T-cell (primary cell): ENCODE data around the gene PDXK. TPM values are rescaled to one million over a fixed set of nuclear protein-coding genes. Genes with fewer than 3 reads are reported as not detected.
"Not testable (repeated sequence)": the region's sequence is repeated elsewhere in the genome, so short reads cannot be mapped to it uniquely, and the experiment has no call there.

Experiments
- ATAC-seq, 4 experiments: fragments of 200-7000 bp in 3 of 4; fragments of 150-1000 bp in 1 of 4; cut with Tn5 transposase; replicated peaks in 1 of 4; 1 replicate in 3 of 4; 2 replicates in 1 of 4; pipeline ENCODE4 v1.10.0; 2021; ENCODE audit warnings: moderate library complexity in 3 of 4, mild to moderate bottlenecking in 2 of 4, moderate number of reproducible peaks in 1 of 4
- CTCF ChIA-PET, 2 donors: fragments of 300-600 bp; sonication (Branson Sonifier 250); formaldehyde crosslinking; loops; one replicate each; lab custom pipeline; 2022; ENCODE audit warnings: antibody characterized with exemption in 2 of 2; lab: Charles Lee
- POLR2A ChIA-PET, 2 donors: fragments of 300-600 bp; sonication (Branson Sonifier 250); formaldehyde crosslinking; loops; one replicate each; lab custom pipeline; 2022; ENCODE audit warnings: antibody characterized with exemption in 2 of 2; lab: Charles Lee
- DNase-seq, 35 experiments: peaks; one replicate each; pipeline versions ENCODE4 v3.0.0 to v3.0.0-alpha.2; 2013 to 2023
- H3K27ac ChIP-seq: one replicate; pipeline ENCODE4 v1.5.1; 2013; ENCODE audit warnings: low read length
- H3K27me3 ChIP-seq, 2 experiments: replicated peaks in 1 of 2; 1 replicate in 1 of 2; 2 replicates in 1 of 2; pipeline versions ENCODE4 v1.6.1 to v1.7.0; 2013; ENCODE audit warnings: low read length in 1 of 2, mixed read lengths in 1 of 2; ENCODE audit not compliant: control insufficient read depth in 2 of 2, insufficient read depth in 2 of 2; ENCODE audit errors: extremely low read depth in 1 of 2
- H3K36me3 ChIP-seq, 2 donors: 1 replicate in 1 of 2; 2 replicates in 1 of 2; pipeline versions ENCODE4 v1.6.1 to v1.7.0; 2013; ENCODE audit warnings: low read length in 1 of 2; ENCODE audit not compliant: control insufficient read depth in 2 of 2, insufficient read depth in 1 of 2; ENCODE audit errors: extremely low read depth in 1 of 2
- H3K4me1 ChIP-seq, 2 experiments: 1 replicate in 1 of 2; 2 replicates in 1 of 2; pipeline versions ENCODE4 v1.6.1 to v1.7.0; 2013; ENCODE audit warnings: low read length in 2 of 2, mixed read lengths in 1 of 2; ENCODE audit not compliant: insufficient read depth in 2 of 2, control insufficient read depth in 1 of 2; ENCODE audit errors: extremely low read depth in 1 of 2
- H3K4me3 ChIP-seq, 2 donors: 1 replicate in 1 of 2; 2 replicates in 1 of 2; pipeline versions ENCODE4 v1.5.1 to v1.7.0; 2013; ENCODE audit warnings: mild to moderate bottlenecking in 2 of 2, low read length in 1 of 2, moderate library complexity in 1 of 2; ENCODE audit not compliant: control insufficient read depth in 1 of 2; ENCODE audit errors: extremely low read depth in 1 of 2
- H3K9me3 ChIP-seq: 2 replicates; pipeline ENCODE4 v1.7.0; 2013
- H3K27ac Mint-ChIP-seq, 2 donors: one replicate each; pipeline ENCODE4 v1.8.0; 2020 to 2021; ENCODE audit warnings: mild to moderate bottlenecking in 2 of 2, mixed read lengths in 2 of 2
- H3K27me3 Mint-ChIP-seq, 2 donors: one replicate each; pipeline ENCODE4 v1.8.0; 2021 to 2022; ENCODE audit warnings: mixed read lengths in 2 of 2
- H3K36me3 Mint-ChIP-seq: one replicate; pipeline ENCODE4 v1.8.0; 2021; ENCODE audit warnings: mixed read lengths
- H3K4me1 Mint-ChIP-seq, 3 donors: one replicate each; pipeline ENCODE4 v1.8.0; 2020 to 2022; ENCODE audit warnings: mixed read lengths in 3 of 3, mild to moderate bottlenecking in 1 of 3
- H3K4me3 Mint-ChIP-seq, 3 donors: one replicate each; pipeline ENCODE4 v1.8.0; 2020 to 2022; ENCODE audit warnings: mild to moderate bottlenecking in 3 of 3, mixed read lengths in 3 of 3, moderate library complexity in 3 of 3
- H3K9me3 Mint-ChIP-seq, 3 donors: one replicate each; pipeline ENCODE4 v1.8.0; 2020 to 2022; ENCODE audit warnings: mixed read lengths in 3 of 3
- WGBS: methylation state at CpG from one replicate; pipeline ENCODE4 v1.1.5; 2013; ENCODE audit warnings: missing lambda C conversion rate; ENCODE audit not compliant: insufficient coverage; 5-methylcytosine and 5-hydroxymethylcytosine counted together
- total RNA-seq, 35 experiments: library from RNA in 6 of 35; stranded (reverse) in 6 of 35; fragments of 120-200 nt in 1 of 35; gene quantifications; one replicate each; pipeline versions ENCODE4 v1.2.1 to v1.2.4 and lab custom pipeline; 2013 to 2026

PDXK gene
- total RNA-seq, 5 donors from 2014 or later (not counting 1 experiment from before 2014, with no cell fraction given): 70.8 to 100 (median 80.2) TPM

DNA sequence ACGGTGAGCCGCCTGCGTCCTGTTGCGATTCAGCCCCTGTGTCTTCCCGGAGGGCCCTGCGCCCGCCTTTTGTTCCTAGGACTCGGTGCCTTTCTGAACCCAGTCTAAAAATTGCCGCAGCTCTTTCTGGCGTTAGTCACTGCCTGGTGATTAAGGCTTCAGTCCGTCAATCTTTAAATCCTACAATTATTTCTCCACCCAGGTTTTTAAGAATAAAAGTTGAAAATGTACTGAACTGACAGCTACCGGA, 16.2 kb upstream of the PDXK start:
- ATAC-seq: no peak
- Mint-ChIP-seq H3K4me1 (peaks cover 8 to 13% (median 10%) of the 10 kb centered on the region in 3 donors), H3K27ac (no peak overlapping the region), H3K9me3 (peaks cover 0 to 2% (median 2%) of the 10 kb centered on the region in 3 donors), H3K27me3 (peaks cover 0 to 4% of the 10 kb centered on the region in 2 donors), H3K36me3 (peaks cover 8% of the 10 kb centered on the region), H3K4me3 (peak overlapping the region; percentile 55 to 61 (median 58))
- CTCF ChIA-PET: no interaction called here
- 56% methylated on average over 9 of the region's 12 CpGs for WGBS
- Histone ChIP-seq H3K36me3 (no peaks in the 10 kb centered on the region), H3K27ac (no peak overlapping the region), H3K4me1 (peaks cover 0 to 32% of the 10 kb centered on the region in 2 experiments), H3K4me3 (no peak overlapping the region), H3K27me3 (peaks cover 0 to 28% of the 10 kb centered on the region in 2 experiments), H3K9me3 (no peaks in the 10 kb centered on the region)
- no peak for DNase-seq
- POLR2A ChIA-PET: interaction anchor here in 1 of 2 donors (0.6 kb wide), 1 partner anchor 378 kb away, joined by 3 read pairs; no protein-coding TSS in a partner anchor

DNA sequence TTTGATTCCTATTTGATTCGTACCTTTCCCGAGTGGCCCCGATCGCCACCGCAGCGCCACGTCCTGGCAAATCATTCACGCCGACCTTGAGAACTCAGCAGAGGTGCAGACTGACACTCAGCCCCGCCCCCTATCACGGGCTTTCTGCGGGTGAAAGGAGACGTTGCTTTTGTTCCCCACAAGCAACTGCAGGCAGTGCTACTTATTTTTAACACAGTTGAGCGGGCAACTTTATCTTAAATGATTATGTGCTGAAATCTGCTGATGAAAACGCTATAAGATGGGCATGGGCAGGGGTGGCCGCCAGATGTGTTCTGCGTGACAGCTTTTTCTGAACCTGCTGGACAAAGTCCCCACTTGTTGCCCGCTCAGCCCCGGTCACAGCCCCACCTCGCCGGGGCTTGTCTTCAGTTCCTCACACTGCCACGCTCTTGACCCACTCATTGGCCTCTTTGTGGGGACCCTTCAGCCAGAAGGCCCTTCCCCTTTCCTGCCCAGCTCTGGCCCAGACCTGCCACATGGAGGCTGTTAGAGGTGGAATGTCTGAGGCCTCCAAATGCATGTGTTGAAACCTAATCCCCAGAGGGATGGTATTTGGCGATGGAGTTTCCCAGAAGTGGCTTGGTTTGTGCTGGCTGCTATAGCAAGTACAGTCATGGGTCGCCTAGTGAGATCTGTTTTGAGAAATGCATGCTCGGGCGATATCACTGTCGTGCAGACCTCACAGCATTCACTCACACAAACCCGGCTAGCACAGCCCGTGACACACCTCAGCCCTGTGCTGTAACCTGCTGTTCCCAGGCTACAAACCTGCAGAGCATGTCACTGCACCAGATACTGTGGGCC, 15.7 kb upstream of the PDXK start:
- Mint-ChIP-seq H3K27me3 (peaks cover 0 to 4% of the 10 kb centered on the region in 2 donors), H3K4me3 (peak overlapping the region; percentile 55 to 61 (median 58)), H3K9me3 (no peaks in the 10 kb centered on the region), H3K36me3 (peaks cover 6% of the 10 kb centered on the region), H3K27ac (peak overlapping the region in 1 of 2 donors; percentile 34), H3K4me1 (peaks cover 5 to 12% (median 5%) of the 10 kb centered on the region in 3 donors)
- ChIA-PET CTCF (no interaction called here), POLR2A (interaction anchor here in 1 of 2 donors (0.6 kb wide), 1 partner anchor 377 kb away, joined by 3 read pairs; no protein-coding TSS in a partner anchor)
- ATAC-seq: peak in 2 of 4 experiments; percentile 41 to 66
- peak in 27 of 35 experiments; percentile 15 to 66 (median 36) for DNase-seq
- Histone ChIP-seq H3K4me1 (peaks cover 0 to 32% of the 10 kb centered on the region in 2 experiments), H3K9me3 (no peaks in the 10 kb centered on the region), H3K27me3 (peaks cover 0 to 28% of the 10 kb centered on the region in 2 experiments), H3K4me3 (no peak overlapping the region), H3K36me3 (no peaks in the 10 kb centered on the region), H3K27ac (no peak overlapping the region)
- 52% methylated on average over 24 of the region's 29 CpGs for WGBS

- peaks cover 0 to 4% of the 10 kb centered on the region in 2 donors for H3K27me3 Mint-ChIP-seq
- H3K27ac ChIP-seq: no peak overlapping the region
- DNase-seq (no peak), ATAC-seq (no peak)
- 87% methylated on average over 4 of the region's 9 CpGs for WGBS
- H3K4me3 Mint-ChIP-seq: no peak overlapping the region
- CTCF ChIA-PET: no interaction called here
- no peaks in the 10 kb centered on the region for H3K9me3 ChIP-seq
- no peak overlapping the region for H3K27ac Mint-ChIP-seq
- peaks cover 4 to 9% (median 5%) of the 10 kb centered on the region in 3 donors for H3K4me1 Mint-ChIP-seq
- peaks cover 0 to 21% of the 10 kb centered on the region in 2 experiments for H3K4me1 ChIP-seq
- no peaks in the 10 kb centered on the region for H3K36me3 Mint-ChIP-seq
- no peaks in the 10 kb centered on the region for H3K9me3 Mint-ChIP-seq
- no peak overlapping the region for H3K4me3 ChIP-seq
- peaks cover 0 to 20% of the 10 kb centered on the region in 2 experiments for H3K27me3 ChIP-seq
- POLR2A ChIA-PET: no interaction called here
- no peaks in the 10 kb centered on the region for H3K36me3 ChIP-seq
These were observed 11.5 kb upstream of the PDXK start for GRCh38 chr21:43707462-43707861.

DNA sequence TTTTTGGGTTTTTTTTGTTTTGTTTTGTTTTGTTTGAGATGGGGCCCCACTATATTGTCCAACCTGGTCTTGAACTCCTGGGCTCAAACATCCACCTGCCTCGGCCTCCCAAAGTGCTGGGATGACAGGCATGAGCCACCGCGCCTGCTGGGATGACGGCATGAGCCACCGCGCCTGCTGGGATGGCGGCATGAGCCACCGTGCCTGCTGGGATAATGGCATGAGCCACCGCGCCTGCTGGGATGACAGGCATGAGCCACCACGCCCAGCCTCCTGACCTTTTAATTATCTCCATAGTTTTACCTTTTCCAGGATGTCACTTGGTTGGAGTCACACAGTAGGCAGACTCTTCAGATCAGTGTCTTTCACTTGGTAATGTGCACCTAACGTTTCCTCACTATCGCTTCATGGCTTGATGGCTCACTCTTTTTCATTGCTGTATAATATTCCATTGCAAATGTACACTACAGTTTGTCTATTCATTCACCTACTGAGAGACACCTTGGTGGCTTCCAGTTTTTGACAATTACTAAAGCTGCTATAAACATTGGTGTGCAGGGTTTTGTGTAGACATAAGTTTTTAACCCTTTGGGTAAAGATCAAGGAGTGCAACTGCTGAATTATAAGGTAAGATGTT, 10.1 kb upstream of the PDXK start:
- no peaks in the 10 kb centered on the region for H3K36me3 ChIP-seq
- H3K4me3 ChIP-seq: no peak overlapping the region
- H3K4me1 Mint-ChIP-seq: no peaks in the 10 kb centered on the region
- H3K9me3 ChIP-seq: no peaks in the 10 kb centered on the region
- WGBS: 97% methylated on average over 13 of the region's 13 CpGs
- H3K4me1 ChIP-seq: peaks cover 0 to 9% of the 10 kb centered on the region in 2 experiments
- H3K27ac Mint-ChIP-seq: no peak overlapping the region
- no peaks in the 10 kb centered on the region for H3K36me3 Mint-ChIP-seq
- ChIA-PET CTCF (no interaction called here), POLR2A (no interaction called here)
- no peak for DNase-seq
- ATAC-seq: no peak
- no peak overlapping the region for H3K27ac ChIP-seq
- H3K27me3 ChIP-seq: peaks cover 0 to 7% of the 10 kb centered on the region in 2 experiments
- no peak overlapping the region for H3K4me3 Mint-ChIP-seq
- no peaks in the 10 kb centered on the region for H3K9me3 Mint-ChIP-seq
- H3K27me3 Mint-ChIP-seq: no peaks in the 10 kb centered on the region

- H3K4me3 Mint-ChIP-seq: no peak overlapping the region
- CTCF ChIA-PET: interaction anchor here in 1 of 2 donors (0.6 kb wide), 1 partner anchor 27 kb away, joined by 4 read pairs; no protein-coding TSS in a partner anchor
- Histone ChIP-seq H3K27ac (no peak overlapping the region), H3K36me3 (no peaks in the 10 kb centered on the region), H3K9me3 (no peaks in the 10 kb centered on the region), H3K4me1 (no peaks in the 10 kb centered on the region), H3K27me3 (no peaks in the 10 kb centered on the region), H3K4me3 (no peak overlapping the region)
- H3K4me1 Mint-ChIP-seq: no peaks in the 10 kb centered on the region
- H3K9me3 Mint-ChIP-seq: no peaks in the 10 kb centered on the region
- no peak overlapping the region for H3K27ac Mint-ChIP-seq
- no peaks in the 10 kb centered on the region for H3K36me3 Mint-ChIP-seq
- POLR2A ChIA-PET: interaction anchor here in 1 of 2 donors (1.0 kb wide), 1 partner anchor 29 kb away, joined by 9 read pairs; no protein-coding TSS in a partner anchor
- H3K27me3 Mint-ChIP-seq: no peaks in the 10 kb centered on the region
- 83% methylated on average over 13 of the region's 13 CpGs for WGBS
- ATAC-seq (no peak), DNase-seq (no peak)
These were observed 6.5 kb upstream of the PDXK start for GRCh38 chr21:43712268-43712942.

- ChIA-PET POLR2A (interaction anchor here in 1 of 2 donors (1.0 kb wide), 1 partner anchor 30 kb away, joined by 9 read pairs; no protein-coding TSS in a partner anchor), CTCF (interaction anchor here (0.6 to 0.7 kb wide), 3 partner anchors 21 to 1052 kb away, joined by 4 to 8 read pairs (median 4); no protein-coding TSS in a partner anchor)
- not testable (repeated sequence) for H3K4me3 Mint-ChIP-seq, H3K4me3 ChIP-seq, H3K9me3 ChIP-seq, H3K27me3 ChIP-seq, H3K27me3 Mint-ChIP-seq, ATAC-seq, H3K27ac Mint-ChIP-seq, H3K27ac ChIP-seq, H3K9me3 Mint-ChIP-seq, DNase-seq, H3K4me1 Mint-ChIP-seq, H3K4me1 ChIP-seq, H3K36me3 Mint-ChIP-seq, H3K36me3 ChIP-seq
- 100% methylated on average over 1 of the region's 6 CpGs for WGBS
These were observed 5.8 kb upstream of the PDXK start for GRCh38 chr21:43713123-43713522.
